HEK293 (cell line): ENCODE data around the gene TMEM92.

Source experiments
- CTCF ChIA-PET: fragments of 350-600 bp; formaldehyde crosslinking; extraction: SDS; loops from one replicate; lab custom pipeline; 2021; ENCODE audit warnings: antibody characterized with exemption; lab: Yijun Ruan, JAX
- POLR2A ChIA-PET: fragments of 300-600 bp; formaldehyde crosslinking; extraction: SDS; loops from one replicate; lab custom pipeline; 2020; ENCODE audit warnings: antibody characterized with exemption, inconsistent platforms; lab: Yijun Ruan, JAX
- H3K27ac ChIP-seq: fragments of 200-500 bp; sonication (Bioruptor generic); 2 replicates; pipeline ENCODE4 v1.5.1; 2014; ENCODE audit warnings: low read depth, low read length, control low read depth, inconsistent platforms; ENCODE audit errors: extremely low read depth
- H3K36me3 ChIP-seq, 2 experiments: fragments of 200-500 bp in 1 of 2; sonication (Bioruptor generic) in 1 of 2; 1 replicate in 1 of 2; 2 replicates in 1 of 2; pipeline ENCODE4 v1.5.1; 2014 to 2017; ENCODE audit warnings: inconsistent platforms in 2 of 2, low read length in 2 of 2; ENCODE audit not compliant: control insufficient read depth in 2 of 2, insufficient read depth in 1 of 2
- H3K4me1 ChIP-seq: fragments of 200-500 bp; sonication (Bioruptor generic); 2 replicates; pipeline ENCODE4 v1.5.1; 2014; ENCODE audit warnings: mild to moderate bottlenecking, low read length, inconsistent platforms; ENCODE audit not compliant: control insufficient read depth, insufficient read depth
- H3K4me3 ChIP-seq: 2 replicates; pipeline ENCODE4 v1.5.1; 2011; ENCODE audit warnings: low read depth, mild to moderate bottlenecking, control low read depth, low read length, moderate library complexity
- H3K9me3 ChIP-seq: fragments of 200-500 bp; sonication (Bioruptor generic); 2 replicates; pipeline ENCODE4 v1.5.1; 2014; ENCODE audit warnings: low read depth, low read length, inconsistent platforms; ENCODE audit not compliant: control insufficient read depth, insufficient read depth
- KLF7 ChIP-seq: fragments of 450-650 bp; formaldehyde crosslinking; IDR thresholded peaks from 2 replicates; pipeline ENCODE4 v1.5.1; 2016; ENCODE audit warnings: missing biosample characterization, missing genetic modification characterization, borderline replicate concordance
- OVOL3 ChIP-seq: fragments of 450-650 bp; formaldehyde crosslinking; IDR thresholded peaks from 2 replicates; pipeline ENCODE4 v1.5.1; 2016; ENCODE audit warnings: missing biosample characterization, missing genetic modification characterization
- PRDM1 ChIP-seq: fragments of 450-650 bp; formaldehyde crosslinking; IDR thresholded peaks from 2 replicates; pipeline ENCODE4; 2016; ENCODE audit warnings: missing biosample characterization, missing genetic modification characterization
- PRDM2 ChIP-seq: fragments of 450-650 bp; formaldehyde crosslinking; IDR thresholded peaks from 2 replicates; pipeline ENCODE4 v1.5.1; 2016; ENCODE audit warnings: missing biosample characterization, missing genetic modification characterization, borderline replicate concordance
- SCRT2 ChIP-seq: fragments of 450-650 bp; formaldehyde crosslinking; IDR thresholded peaks from 2 replicates; pipeline ENCODE4 v1.5.1; 2016; ENCODE audit warnings: missing biosample characterization, missing genetic modification characterization
- WT1 ChIP-seq: fragments of 450-650 bp; formaldehyde crosslinking; IDR thresholded peaks from 2 replicates; pipeline ENCODE4 v1.5.1; 2016; ENCODE audit warnings: missing biosample characterization, missing genetic modification characterization
- ZBTB6 ChIP-seq: fragments of 450-650 bp; formaldehyde crosslinking; IDR thresholded peaks from 2 replicates; pipeline ENCODE4 v1.5.1; 2017; ENCODE audit warnings: missing biosample characterization, missing genetic modification characterization
- ZNF157 ChIP-seq: fragments of 450-650 bp; formaldehyde crosslinking; IDR thresholded peaks from 2 replicates; pipeline ENCODE4 v1.5.1; 2016; ENCODE audit warnings: missing biosample characterization, missing genetic modification characterization
- ZNF2 ChIP-seq: fragments of 450-650 bp; formaldehyde crosslinking; IDR thresholded peaks from 2 replicates; pipeline ENCODE4 v1.5.1; 2016; ENCODE audit warnings: missing biosample characterization, missing genetic modification characterization
- ZNF223 ChIP-seq: fragments of 450-650 bp; formaldehyde crosslinking; IDR thresholded peaks from 2 replicates; pipeline ENCODE4 v1.5.1; 2016; ENCODE audit warnings: missing biosample characterization, missing genetic modification characterization
- ZNF248 ChIP-seq: fragments of 450-650 bp; formaldehyde crosslinking; IDR thresholded peaks from 2 replicates; pipeline ENCODE4 v1.5.1; 2017; ENCODE audit warnings: missing biosample characterization, missing genetic modification characterization
- ZNF416 ChIP-seq: fragments of 450-650 bp; formaldehyde crosslinking; IDR thresholded peaks from 2 replicates; pipeline ENCODE4 v1.5.1; 2016; ENCODE audit warnings: missing biosample characterization, missing genetic modification characterization
- ZNF501 ChIP-seq: fragments of 450-650 bp; formaldehyde crosslinking; IDR thresholded peaks from 2 replicates; pipeline ENCODE4 v1.5.1; 2016; ENCODE audit warnings: missing biosample characterization, missing genetic modification characterization
- ZNF621 ChIP-seq: fragments of 450-650 bp; formaldehyde crosslinking; IDR thresholded peaks from 2 replicates; pipeline ENCODE4 v1.5.1; 2017; ENCODE audit warnings: missing biosample characterization, missing genetic modification characterization
- ZNF626 ChIP-seq: fragments of 450-650 bp; sonication (Bioruptor Pico); formaldehyde crosslinking; IDR thresholded peaks from 2 replicates; pipeline ENCODE4 v1.5.1; 2018; ENCODE audit warnings: missing biosample characterization, missing genetic modification characterization, inconsistent platforms
- ZNF658 ChIP-seq: fragments of 450-650 bp; formaldehyde crosslinking; IDR thresholded peaks from 2 replicates; pipeline ENCODE4; 2016; ENCODE audit warnings: missing biosample characterization, missing genetic modification characterization
- TF ChIP-seq, protein P1 (sequence below): fragments of 450-650 bp; formaldehyde crosslinking; IDR thresholded peaks from 2 replicates; pipeline ENCODE4 v1.5.1; 2016; ENCODE audit warnings: missing biosample characterization, missing genetic modification characterization
- TF ChIP-seq, protein P2 (sequence below): fragments of 450-650 bp; formaldehyde crosslinking; IDR thresholded peaks from 2 replicates; pipeline ENCODE4 v1.5.1; 2016; ENCODE audit warnings: missing biosample characterization, missing genetic modification characterization, borderline replicate concordance

Gene TMEM92

GRCh38 chr17:50237901-50238300, 36.4 kb upstream of the TMEM92 start:
- TF ChIP-seq, protein P1, sequence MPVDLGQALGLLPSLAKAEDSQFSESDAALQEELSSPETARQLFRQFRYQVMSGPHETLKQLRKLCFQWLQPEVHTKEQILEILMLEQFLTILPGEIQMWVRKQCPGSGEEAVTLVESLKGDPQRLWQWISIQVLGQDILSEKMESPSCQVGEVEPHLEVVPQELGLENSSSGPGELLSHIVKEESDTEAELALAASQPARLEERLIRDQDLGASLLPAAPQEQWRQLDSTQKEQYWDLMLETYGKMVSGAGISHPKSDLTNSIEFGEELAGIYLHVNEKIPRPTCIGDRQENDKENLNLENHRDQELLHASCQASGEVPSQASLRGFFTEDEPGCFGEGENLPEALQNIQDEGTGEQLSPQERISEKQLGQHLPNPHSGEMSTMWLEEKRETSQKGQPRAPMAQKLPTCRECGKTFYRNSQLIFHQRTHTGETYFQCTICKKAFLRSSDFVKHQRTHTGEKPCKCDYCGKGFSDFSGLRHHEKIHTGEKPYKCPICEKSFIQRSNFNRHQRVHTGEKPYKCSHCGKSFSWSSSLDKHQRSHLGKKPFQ (tag by site-specific recombination) = no peak
- TF ChIP-seq ZNF157 (tag by site-specific recombination) = no peak
- TF ChIP-seq, protein P2, sequence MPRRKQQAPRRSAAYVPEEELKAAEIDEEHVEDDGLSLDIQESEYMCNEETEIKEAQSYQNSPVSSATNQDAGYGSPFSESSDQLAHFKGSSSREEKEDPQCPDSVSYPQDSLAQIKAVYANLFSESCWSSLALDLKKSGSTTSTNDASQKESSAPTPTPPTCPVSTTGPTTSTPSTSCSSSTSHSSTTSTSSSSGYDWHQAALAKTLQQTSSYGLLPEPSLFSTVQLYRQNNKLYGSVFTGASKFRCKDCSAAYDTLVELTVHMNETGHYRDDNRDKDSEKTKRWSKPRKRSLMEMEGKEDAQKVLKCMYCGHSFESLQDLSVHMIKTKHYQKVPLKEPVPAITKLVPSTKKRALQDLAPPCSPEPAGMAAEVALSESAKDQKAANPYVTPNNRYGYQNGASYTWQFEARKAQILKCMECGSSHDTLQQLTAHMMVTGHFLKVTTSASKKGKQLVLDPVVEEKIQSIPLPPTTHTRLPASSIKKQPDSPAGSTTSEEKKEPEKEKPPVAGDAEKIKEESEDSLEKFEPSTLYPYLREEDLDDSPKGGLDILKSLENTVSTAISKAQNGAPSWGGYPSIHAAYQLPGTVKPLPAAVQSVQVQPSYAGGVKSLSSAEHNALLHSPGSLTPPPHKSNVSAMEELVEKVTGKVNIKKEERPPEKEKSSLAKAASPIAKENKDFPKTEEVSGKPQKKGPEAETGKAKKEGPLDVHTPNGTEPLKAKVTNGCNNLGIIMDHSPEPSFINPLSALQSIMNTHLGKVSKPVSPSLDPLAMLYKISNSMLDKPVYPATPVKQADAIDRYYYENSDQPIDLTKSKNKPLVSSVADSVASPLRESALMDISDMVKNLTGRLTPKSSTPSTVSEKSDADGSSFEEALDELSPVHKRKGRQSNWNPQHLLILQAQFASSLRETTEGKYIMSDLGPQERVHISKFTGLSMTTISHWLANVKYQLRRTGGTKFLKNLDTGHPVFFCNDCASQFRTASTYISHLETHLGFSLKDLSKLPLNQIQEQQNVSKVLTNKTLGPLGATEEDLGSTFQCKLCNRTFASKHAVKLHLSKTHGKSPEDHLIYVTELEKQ (tag by site-specific recombination) = no peak
- TF ChIP-seq ZNF658 (tag by site-specific recombination) = no peak
- no peak for TF ChIP-seq WT1 (tag by site-specific recombination)
- no peak for TF ChIP-seq ZNF621 (tag by site-specific recombination)
- TF ChIP-seq ZNF223 (tag by site-specific recombination) = no peak
- no peak for TF ChIP-seq OVOL3
- TF ChIP-seq PRDM1 (tag by site-specific recombination) = no peak
- TF ChIP-seq ZNF248 (tag by site-specific recombination) = no peak
- no peak for TF ChIP-seq ZNF501 (tag by site-specific recombination)
- no peak for TF ChIP-seq ZNF416
- no peak for TF ChIP-seq KLF7 (tag by site-specific recombination)
- no peak for TF ChIP-seq ZBTB6 (tag by site-specific recombination)
- Histone ChIP-seq H3K4me3 (no peak overlapping the region), H3K4me1 (no peaks in the 10 kb centered on the region), H3K27ac (no peak overlapping the region), H3K36me3 (no peaks in the 10 kb centered on the region), H3K9me3 (no peaks in the 10 kb centered on the region)
- CTCF ChIA-PET = interaction anchor here (0.6 to 1.8 kb wide), 5 partner anchors 21 to 86 kb away, joined by 3 to 7 read pairs (median 4); no protein-coding TSS in a partner anchor
- POLR2A ChIA-PET = no interaction called here

DNA sequence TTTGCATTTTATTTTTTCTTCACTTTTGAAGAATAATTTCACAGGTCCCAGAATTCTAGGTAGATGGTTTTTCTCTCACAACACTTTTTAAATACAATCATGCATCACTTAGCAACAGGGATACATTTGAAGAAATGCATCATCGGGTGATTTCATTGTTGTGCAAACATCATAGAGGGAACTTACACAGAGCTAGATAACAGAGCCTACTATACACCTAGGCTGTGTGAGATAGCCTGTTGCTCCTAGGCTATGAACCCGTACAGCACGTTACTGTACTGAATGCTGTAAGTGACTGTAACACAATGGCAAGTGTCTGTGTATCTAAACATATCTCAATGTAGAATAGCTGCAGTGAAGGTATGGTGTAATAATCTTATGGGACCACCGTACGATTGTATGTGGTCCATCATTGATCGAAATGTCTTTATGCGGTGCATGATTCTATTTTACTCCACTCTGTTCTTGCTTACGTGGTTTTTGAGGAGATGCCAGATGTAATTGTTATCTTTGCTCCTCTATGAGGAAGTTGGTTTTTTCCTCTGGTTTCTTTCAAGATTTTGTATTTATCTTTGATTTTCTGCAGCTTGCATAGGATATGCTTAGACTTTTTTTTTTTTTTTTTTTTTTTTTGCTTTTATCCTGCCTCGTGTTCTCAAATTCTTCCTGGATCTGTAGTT, 35.5 kb upstream of the TMEM92 start:
- TF ChIP-seq SCRT2 (tag by site-specific recombination) = peak; percentile 91
- TF ChIP-seq ZNF626 (tag by site-specific recombination) = no peak
- ChIA-PET CTCF (interaction anchor here (0.6 to 1.8 kb wide), 9 partner anchors 14 to 95 kb away, joined by 3 to 7 read pairs (median 4); no protein-coding TSS in a partner anchor), POLR2A (no interaction called here)
- H3K9me3 ChIP-seq = no peaks in the 10 kb centered on the region
- no peak overlapping the region for H3K27ac ChIP-seq
- no peak overlapping the region for H3K4me3 ChIP-seq
- no peaks in the 10 kb centered on the region for H3K36me3 ChIP-seq
- H3K4me1 ChIP-seq = no peaks in the 10 kb centered on the region

DNA sequence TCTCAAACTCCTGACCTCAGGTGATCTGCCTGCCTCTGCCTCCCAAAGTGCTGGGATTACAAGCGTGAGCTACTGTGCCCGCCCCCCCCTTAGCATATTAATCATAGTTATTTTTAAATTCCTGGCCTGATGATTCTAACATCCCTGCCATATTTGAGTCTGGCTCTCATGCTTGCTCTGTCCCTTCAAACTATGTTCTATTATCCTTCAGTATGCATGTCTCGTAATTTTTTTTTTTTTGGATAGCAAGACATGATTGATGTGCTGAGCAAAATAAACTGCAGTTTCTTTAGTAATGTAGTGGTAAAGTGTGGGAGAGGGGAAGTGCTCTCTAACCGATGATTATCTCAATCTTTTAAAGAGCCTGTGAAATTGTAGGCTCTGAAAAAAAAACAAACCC, 34.3 kb upstream of the TMEM92 start:
- ChIA-PET POLR2A (no interaction called here), CTCF (interaction anchor here (0.6 to 1.6 kb wide), 4 partner anchors 16 to 45 kb away, joined by 3 to 4 read pairs (median 4); no protein-coding TSS in a partner anchor)
- Histone ChIP-seq H3K4me1 (no peaks in the 10 kb centered on the region), H3K4me3 (no peak overlapping the region), H3K27ac (no peak overlapping the region), H3K36me3 (no peaks in the 10 kb centered on the region), H3K9me3 (no peaks in the 10 kb centered on the region)
- TF ChIP-seq PRDM2 (tag by site-specific recombination) (no peak), ZNF2 (tag by site-specific recombination) (no peak)
